CD4-positive, CD25-positive, alpha-beta regulatory T cell (primary cell): ENCODE results near the gene TRPM3. TPM values are rescaled to one million over a fixed set of nuclear protein-coding genes. Genes with fewer than 3 reads are reported as not detected.

Source experiments
- ATAC-seq, 2 donors: fragments of 150-1000 bp; cut with Tn5 transposase; one replicate each; pipeline ENCODE4 v1.10.0; 2021; ENCODE audit warnings: low read depth in 2 of 2, moderate number of reproducible peaks in 2 of 2, moderate library complexity in 1 of 2
- DNase-seq, 3 donors: peaks; one replicate each; pipeline versions ENCODE4 v3.0.0 to v3.0.0-alpha.2; 2012 to 2022; ENCODE audit warnings: mixed read lengths in 1 of 3
- H3K27ac ChIP-seq: one replicate; pipeline ENCODE4 v1.7.0; 2013; ENCODE audit warnings: mild to moderate bottlenecking, low read length; ENCODE audit not compliant: insufficient read depth, poor library complexity, severe bottlenecking
- H3K27me3 ChIP-seq: one replicate; pipeline ENCODE4 v1.7.0; 2013; ENCODE audit warnings: low read length; ENCODE audit not compliant: control insufficient read depth, insufficient read depth
- H3K36me3 ChIP-seq: one replicate; pipeline ENCODE4 v1.7.0; 2013; ENCODE audit warnings: mild to moderate bottlenecking, low read length, moderate library complexity; ENCODE audit not compliant: control insufficient read depth, insufficient read depth
- H3K4me1 ChIP-seq: 2 replicates; pipeline ENCODE4 v1.7.0; 2013; ENCODE audit warnings: mild to moderate bottlenecking, low read length; ENCODE audit not compliant: insufficient read depth, control insufficient read depth, poor library complexity, severe bottlenecking
- H3K4me3 ChIP-seq: one replicate; pipeline ENCODE4 v1.7.0; 2013; ENCODE audit warnings: low read depth, mild to moderate bottlenecking, low read length, moderate library complexity
- H3K9me3 ChIP-seq, 2 experiments: 1 replicate in 1 of 2; 2 replicates in 1 of 2; pipeline ENCODE4 v1.7.0; 2013; ENCODE audit warnings: low read length in 2 of 2, mild to moderate bottlenecking in 1 of 2, moderate library complexity in 1 of 2; ENCODE audit not compliant: control insufficient read depth in 2 of 2
- H3K27ac Mint-ChIP-seq, 3 donors: one replicate each; pipeline ENCODE4 v1.8.0; 2020 to 2022; ENCODE audit warnings: mild to moderate bottlenecking in 3 of 3, mixed read lengths in 3 of 3, moderate library complexity in 2 of 3
- H3K27me3 Mint-ChIP-seq: one replicate; pipeline ENCODE4 v1.8.0; 2022; ENCODE audit warnings: mild to moderate bottlenecking, mixed read lengths
- H3K36me3 Mint-ChIP-seq: one replicate; pipeline ENCODE4 v1.8.0; 2020; ENCODE audit warnings: mixed read lengths
- H3K4me1 Mint-ChIP-seq, 4 donors: one replicate each; pipeline ENCODE4 v1.8.0; 2020 to 2022; ENCODE audit warnings: mixed read lengths in 4 of 4, mild to moderate bottlenecking in 1 of 4
- H3K4me3 Mint-ChIP-seq, 4 donors: one replicate each; pipeline ENCODE4 v1.8.0; 2020 to 2022; ENCODE audit warnings: mild to moderate bottlenecking in 4 of 4, mixed read lengths in 4 of 4, moderate library complexity in 3 of 4
- H3K9me3 Mint-ChIP-seq, 7 donors: one replicate each; pipeline ENCODE4 v1.8.0; 2020 to 2022; ENCODE audit warnings: mixed read lengths in 7 of 7, mild to moderate bottlenecking in 3 of 7, moderate library complexity in 2 of 7
- polyA plus RNA-seq, 4 donors: library from polyadenylated mRNA; unstranded; fragments of 300-500 nt; fragmentation: Illumina TruSeq; gene quantifications; one replicate each; pipeline ENCODE4 v1.2.3, GENCODE V29; 2021
- total RNA-seq: library from RNA; stranded (reverse); gene quantifications from one replicate; pipeline ENCODE4 v1.2.3, GENCODE V29; 2022

Gene TRPM3
- total and polyA plus RNA-seq, 5 donors from 2014 or later, result not detected

DNA sequence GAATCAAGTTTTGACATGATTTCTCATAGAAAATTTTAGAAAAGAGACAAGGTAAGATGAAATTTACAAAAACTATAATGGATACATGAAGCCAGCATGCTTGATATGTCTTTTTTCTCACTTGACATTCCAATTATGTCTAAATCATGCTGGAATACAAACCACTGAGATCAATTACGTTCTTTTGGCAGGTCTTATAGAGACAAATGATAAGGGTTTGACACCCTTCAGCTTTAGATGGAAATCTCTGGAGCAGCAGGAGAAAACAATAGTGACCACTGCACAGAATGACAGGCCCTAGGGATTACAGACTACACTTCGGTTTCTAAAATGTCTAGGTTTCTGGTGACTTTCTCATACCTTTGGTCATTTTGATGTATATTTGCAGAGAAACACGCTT lies 342.9 kb downstream of the TRPM3 start:
- H3K4me1 ChIP-seq, result no peaks in the 10 kb centered on the region
- no peaks in the 10 kb centered on the region for H3K27me3 ChIP-seq
- H3K9me3 Mint-ChIP-seq, result peaks cover 0 to 2% (median 0%) of the 10 kb centered on the region in 7 donors
- H3K4me3 ChIP-seq, result no peak overlapping the region
- ATAC-seq (no peak), DNase-seq (no peak)
- no peak overlapping the region for H3K27ac Mint-ChIP-seq
- H3K4me1 Mint-ChIP-seq, result no peaks in the 10 kb centered on the region
- H3K36me3 Mint-ChIP-seq, result no peaks in the 10 kb centered on the region
- no peaks in the 10 kb centered on the region for H3K9me3 ChIP-seq
- peaks cover 4% of the 10 kb centered on the region for H3K27me3 Mint-ChIP-seq
- H3K27ac ChIP-seq, result no peak overlapping the region
- no peak overlapping the region for H3K4me3 Mint-ChIP-seq
- H3K36me3 ChIP-seq, result no peaks in the 10 kb centered on the region

DNA sequence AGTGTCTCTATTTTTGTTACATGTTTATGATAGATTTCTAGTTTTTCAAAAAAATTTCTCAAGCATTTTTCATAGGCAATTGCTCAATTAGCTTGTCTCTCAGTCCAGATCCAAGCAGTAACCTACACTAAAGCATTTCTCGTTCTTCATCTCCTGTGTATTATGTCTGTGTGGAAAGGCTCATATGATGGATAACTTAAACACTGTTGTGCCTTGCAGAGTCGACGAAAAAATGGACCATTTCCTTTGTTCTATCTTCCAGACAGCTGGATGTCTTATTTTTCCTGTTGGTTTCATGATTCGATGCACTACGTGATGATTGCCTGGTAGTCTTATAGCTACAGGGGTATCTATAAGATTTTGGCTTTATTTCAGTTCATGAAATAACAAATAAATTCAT lies 347.8 kb downstream of the TRPM3 start:
- H3K36me3 ChIP-seq, result no peaks in the 10 kb centered on the region
- DNase-seq (no peak), ATAC-seq (no peak)
- Mint-ChIP-seq H3K4me3 (no peak overlapping the region), H3K4me1 (no peaks in the 10 kb centered on the region), H3K9me3 (peaks cover 0 to 2% (median 0%) of the 10 kb centered on the region in 7 donors), H3K27me3 (peaks cover 12% of the 10 kb centered on the region), H3K27ac (no peak overlapping the region), H3K36me3 (no peaks in the 10 kb centered on the region)
- H3K27me3 ChIP-seq, result no peaks in the 10 kb centered on the region
- H3K4me3 ChIP-seq, result no peak overlapping the region
- H3K9me3 ChIP-seq, result no peaks in the 10 kb centered on the region
- no peaks in the 10 kb centered on the region for H3K4me1 ChIP-seq
- H3K27ac ChIP-seq, result no peak overlapping the region

DNA sequence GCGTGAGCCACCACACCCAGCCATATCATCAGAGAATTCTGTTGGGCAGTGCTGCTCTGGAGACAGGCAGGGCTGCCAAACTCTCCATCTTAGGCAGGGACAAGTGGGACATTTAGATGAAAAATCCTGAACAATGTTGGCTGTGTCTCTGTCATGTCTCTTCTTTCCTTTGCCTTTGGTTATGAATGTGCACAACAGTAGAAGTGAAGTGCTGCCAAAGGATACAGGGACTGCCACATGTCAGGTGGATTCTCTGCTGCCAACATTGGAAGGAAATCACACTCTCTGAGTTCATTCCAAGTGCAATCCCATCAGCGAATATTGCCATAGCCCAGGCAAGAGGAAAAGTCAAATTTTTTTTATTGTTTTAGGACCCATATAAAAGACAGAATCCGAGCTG lies 348.8 kb downstream of the TRPM3 start:
- H3K4me1 Mint-ChIP-seq, result no peaks in the 10 kb centered on the region
- no peak for ATAC-seq
- no peak overlapping the region for H3K27ac Mint-ChIP-seq
- peaks cover 12% of the 10 kb centered on the region for H3K27me3 Mint-ChIP-seq
- Histone ChIP-seq H3K36me3 (no peaks in the 10 kb centered on the region), H3K27ac (no peak overlapping the region), H3K9me3 (no peaks in the 10 kb centered on the region), H3K4me1 (no peaks in the 10 kb centered on the region), H3K4me3 (no peak overlapping the region), H3K27me3 (no peaks in the 10 kb centered on the region)
- no peak for DNase-seq
- no peaks in the 10 kb centered on the region for H3K36me3 Mint-ChIP-seq
- H3K9me3 Mint-ChIP-seq, result peaks cover 0 to 2% (median 0%) of the 10 kb centered on the region in 7 donors
- H3K4me3 Mint-ChIP-seq, result no peak overlapping the region

DNA sequence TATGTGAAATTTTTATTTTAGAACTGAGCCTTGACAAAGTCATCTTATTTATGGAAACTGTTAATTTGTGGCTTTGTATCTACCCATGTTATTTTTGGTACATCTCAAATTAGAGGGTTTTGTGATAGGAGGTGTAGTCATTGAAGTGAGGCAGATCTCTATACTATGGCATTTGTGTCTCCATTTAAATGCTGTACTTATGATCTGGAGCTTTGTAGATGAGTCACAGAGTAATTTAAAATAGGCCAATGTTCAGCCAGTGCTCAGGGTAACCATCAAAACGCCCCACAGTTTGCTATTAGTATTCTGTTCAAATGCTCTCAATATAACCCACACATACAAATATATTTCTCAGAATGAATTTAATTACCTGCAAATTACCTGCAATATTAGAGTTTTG lies 355.5 kb downstream of the TRPM3 start:
- Histone ChIP-seq H3K36me3 (no peaks in the 10 kb centered on the region), H3K27me3 (no peaks in the 10 kb centered on the region), H3K27ac (no peak overlapping the region), H3K4me1 (no peaks in the 10 kb centered on the region), H3K9me3 (no peaks in the 10 kb centered on the region), H3K4me3 (no peak overlapping the region)
- Mint-ChIP-seq H3K9me3 (peaks cover 0 to 1% (median 0%) of the 10 kb centered on the region in 7 donors), H3K4me1 (no peaks in the 10 kb centered on the region), H3K4me3 (no peak overlapping the region), H3K27ac (no peak overlapping the region), H3K27me3 (peaks cover 6% of the 10 kb centered on the region), H3K36me3 (no peaks in the 10 kb centered on the region)
- no peak for DNase-seq
- ATAC-seq, result no peak

DNA sequence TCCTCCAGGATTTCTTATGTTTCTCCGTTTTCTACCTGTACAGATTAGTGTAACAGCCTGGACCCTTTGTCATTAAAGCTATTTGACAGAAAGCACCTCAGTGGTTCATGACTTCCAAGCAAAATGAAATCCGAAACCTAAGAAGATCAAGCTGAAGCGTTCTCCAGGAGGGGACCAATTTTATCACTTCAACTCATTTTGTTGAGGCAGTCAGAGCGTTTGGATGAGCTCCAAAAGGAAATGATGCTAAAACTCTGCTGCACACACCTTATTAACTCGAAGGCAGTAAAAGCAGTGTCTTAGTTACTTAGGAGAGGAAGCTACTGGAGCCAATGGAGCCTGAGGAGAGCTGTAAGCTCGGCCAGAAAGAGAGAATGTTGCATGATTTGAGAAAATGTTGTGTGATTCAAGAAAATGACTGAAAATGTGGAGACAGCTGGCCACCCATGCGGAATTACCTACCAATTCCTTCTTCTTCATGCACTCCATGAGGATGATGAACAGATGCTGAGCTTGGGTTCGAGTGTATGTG lies 360.2 kb downstream of the TRPM3 start:
- Histone ChIP-seq H3K27ac (no peak overlapping the region), H3K4me1 (no peaks in the 10 kb centered on the region), H3K4me3 (no peak overlapping the region), H3K36me3 (no peaks in the 10 kb centered on the region), H3K27me3 (no peaks in the 10 kb centered on the region), H3K9me3 (no peaks in the 10 kb centered on the region)
- no peak overlapping the region for H3K4me3 Mint-ChIP-seq
- ATAC-seq (no peak), DNase-seq (no peak)
- no peaks in the 10 kb centered on the region for H3K36me3 Mint-ChIP-seq
- no peaks in the 10 kb centered on the region for H3K27me3 Mint-ChIP-seq
- H3K4me1 Mint-ChIP-seq, result no peaks in the 10 kb centered on the region
- no peak overlapping the region for H3K27ac Mint-ChIP-seq
- H3K9me3 Mint-ChIP-seq, result peaks cover 0 to 5% (median 1%) of the 10 kb centered on the region in 7 donors

DNA sequence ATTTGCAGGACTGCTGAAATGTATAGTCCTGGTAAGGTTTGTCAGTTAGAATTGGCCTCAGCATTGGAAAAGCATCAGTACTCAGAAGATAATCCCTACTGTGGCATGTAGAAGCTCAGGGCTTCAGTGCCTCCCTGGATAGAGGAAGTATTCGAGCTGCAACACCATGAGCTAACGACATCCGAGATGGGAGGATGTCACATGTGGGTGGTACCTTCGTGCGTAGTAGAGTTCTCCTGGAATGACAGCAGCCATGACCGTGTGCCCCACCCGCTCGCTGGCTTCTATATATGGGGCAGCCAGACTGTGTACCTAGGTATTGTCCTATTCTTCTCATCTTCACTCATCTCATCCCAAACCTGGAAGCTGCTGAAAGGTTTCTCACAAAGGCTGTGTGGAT lies 361.2 kb downstream of the TRPM3 start:
- H3K27ac ChIP-seq, result no peak overlapping the region
- Mint-ChIP-seq H3K4me1 (no peaks in the 10 kb centered on the region), H3K27me3 (no peaks in the 10 kb centered on the region), H3K4me3 (no peak overlapping the region), H3K36me3 (no peaks in the 10 kb centered on the region), H3K9me3 (peaks cover 0 to 5% (median 1%) of the 10 kb centered on the region in 7 donors), H3K27ac (no peak overlapping the region)
- no peaks in the 10 kb centered on the region for H3K36me3 ChIP-seq
- no peaks in the 10 kb centered on the region for H3K9me3 ChIP-seq
- ATAC-seq, result no peak
- H3K4me1 ChIP-seq, result no peaks in the 10 kb centered on the region
- no peak for DNase-seq
- no peak overlapping the region for H3K4me3 ChIP-seq
- H3K27me3 ChIP-seq, result no peaks in the 10 kb centered on the region

DNA sequence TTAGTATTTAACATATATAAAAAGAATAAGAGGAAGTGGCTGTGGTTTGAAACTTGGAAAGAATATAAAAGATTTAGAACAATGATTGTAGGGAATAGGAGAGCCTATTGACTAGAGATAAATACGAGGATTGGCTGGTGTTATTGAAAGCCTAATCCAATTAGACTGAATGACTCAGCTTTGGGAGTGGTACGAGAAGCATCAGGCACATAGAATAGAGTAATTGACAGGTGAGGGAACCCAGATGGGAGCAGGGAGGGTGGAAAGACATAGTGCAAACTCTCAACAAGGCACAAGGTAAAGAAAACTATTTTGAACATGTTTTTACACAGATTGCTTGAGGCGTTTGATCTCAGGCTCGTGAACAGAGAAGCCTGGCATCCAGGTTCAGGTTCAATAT lies 368.1 kb downstream of the TRPM3 start:
- Mint-ChIP-seq H3K9me3 (peaks cover 0 to 10% (median 3%) of the 10 kb centered on the region in 7 donors), H3K4me3 (no peak overlapping the region), H3K27me3 (no peaks in the 10 kb centered on the region), H3K4me1 (no peaks in the 10 kb centered on the region), H3K36me3 (no peaks in the 10 kb centered on the region), H3K27ac (no peak overlapping the region)
- Histone ChIP-seq H3K36me3 (no peaks in the 10 kb centered on the region), H3K4me3 (no peak overlapping the region), H3K27me3 (no peaks in the 10 kb centered on the region), H3K27ac (no peak overlapping the region), H3K9me3 (no peaks in the 10 kb centered on the region), H3K4me1 (no peaks in the 10 kb centered on the region)
- no peak for DNase-seq
- ATAC-seq, result no peak

DNA sequence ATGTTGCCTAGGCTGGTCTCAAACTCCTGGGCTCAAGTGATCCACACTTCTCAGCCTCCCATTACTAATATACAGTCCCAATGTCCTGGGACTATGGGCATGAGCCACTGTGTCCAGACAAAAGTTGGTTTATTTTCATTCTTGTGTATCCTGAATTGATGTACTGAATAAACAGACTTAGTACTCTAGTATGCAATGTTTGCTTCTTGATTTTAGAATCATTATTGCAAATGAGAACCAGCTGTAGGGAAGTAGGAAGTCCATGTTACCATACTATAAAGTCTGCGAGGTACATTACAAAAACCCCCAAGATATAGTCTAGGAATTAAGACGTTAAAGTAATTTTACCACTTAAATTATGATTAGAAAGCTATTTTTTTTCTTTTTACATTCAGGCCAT lies 372.4 kb downstream of the TRPM3 start:
- Mint-ChIP-seq H3K36me3 (no peaks in the 10 kb centered on the region), H3K27me3 (no peaks in the 10 kb centered on the region), H3K27ac (no peak overlapping the region), H3K4me1 (no peaks in the 10 kb centered on the region), H3K9me3 (peaks cover 0 to 10% (median 2%) of the 10 kb centered on the region in 7 donors), H3K4me3 (no peak overlapping the region)
- no peak for DNase-seq
- Histone ChIP-seq H3K36me3 (no peaks in the 10 kb centered on the region), H3K27me3 (no peaks in the 10 kb centered on the region), H3K27ac (no peak overlapping the region), H3K4me3 (no peak overlapping the region), H3K4me1 (no peaks in the 10 kb centered on the region), H3K9me3 (no peaks in the 10 kb centered on the region)
- no peak for ATAC-seq
